T-helper 2 cell (primary cell): ENCODE measurements around the gene KCNC1.

Source experiments
- DNase-seq, 5 experiments: peaks; one replicate each; pipeline versions ENCODE4 v3.0.0 to v3.0.0-alpha.2; 2012 to 2022
- total RNA-seq, 2 donors: gene quantifications; one replicate each; lab custom pipeline; 2026; lab: John Stamatoyannopoulos, UW

Gene KCNC1
- total RNA-seq = 0 to 0.07 reads per million in 2 donors

- no peak for DNase-seq
These were observed at the start of gene KCNC1 for GRCh38 chr11:17734418-17734911. KCNC1 (plus strand) TSS chr11:17734781; CDS start chr11:17736003, 1,222 bp downstream.

GRCh38 chr11:17686231-17686980 lies 48.2 kb upstream of the KCNC1 start:
- DNase-seq = no peak

DNA sequence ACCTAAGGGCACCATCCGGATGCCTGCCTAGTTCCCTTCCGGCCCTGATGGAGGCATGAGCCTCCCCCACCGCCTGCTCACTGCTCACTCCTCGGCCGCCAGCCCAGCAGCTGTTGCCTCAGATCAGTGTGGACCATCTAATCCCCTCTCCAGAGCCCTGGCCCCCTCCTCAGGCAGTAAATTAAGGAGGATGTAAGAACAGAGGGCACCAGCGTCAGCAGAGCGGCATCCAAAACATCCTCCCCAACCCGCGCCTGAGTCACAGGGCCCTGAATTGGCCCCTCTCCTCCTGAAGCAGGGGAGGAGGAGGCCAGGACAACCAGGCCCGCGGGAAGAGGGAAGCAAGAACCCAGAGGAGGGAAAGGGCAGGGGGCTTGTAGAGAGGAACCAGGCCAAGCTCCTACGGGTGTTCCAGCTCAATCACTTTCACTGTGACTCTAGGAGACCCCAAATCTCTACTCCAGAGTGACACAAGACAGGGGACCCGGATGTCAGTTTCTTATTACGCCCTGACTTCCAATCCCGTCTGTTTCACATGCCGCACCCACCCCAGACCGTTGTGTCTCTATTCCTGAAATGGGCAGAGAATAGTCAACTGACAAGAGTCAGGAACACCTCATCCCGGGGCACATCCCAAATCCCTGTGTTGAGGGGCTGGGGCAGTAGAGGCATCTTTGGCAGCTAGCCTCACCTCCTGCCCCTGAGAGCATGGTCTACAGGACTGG lies 46.5 kb upstream of the KCNC1 start:
- no peak for DNase-seq

- no peak for DNase-seq
These were observed 43.0 kb upstream of the KCNC1 start for GRCh38 chr11:17691550-17691949.

DNA sequence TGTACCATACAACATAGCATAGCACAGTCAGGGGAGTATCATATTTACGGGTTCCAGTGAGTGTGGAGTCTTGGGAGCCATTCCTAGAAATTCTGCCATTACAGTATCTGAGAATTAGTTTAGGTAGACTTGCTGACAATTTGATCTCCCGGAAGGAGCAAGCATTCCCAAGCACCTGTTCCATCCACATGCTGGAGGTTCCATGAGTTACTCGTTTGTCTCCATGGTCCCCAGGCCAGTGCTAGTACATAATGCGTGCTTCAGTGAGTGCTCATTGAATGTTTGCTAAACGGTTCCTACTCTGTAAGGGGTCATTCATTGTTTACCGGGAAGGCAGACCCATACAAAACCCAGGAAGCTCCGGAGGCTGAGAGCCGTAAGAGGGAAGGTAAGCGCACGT lies 42.6 kb upstream of the KCNC1 start:
- DNase-seq = no peak

GRCh38 chr11:17692931-17693330 lies 41.6 kb upstream of the KCNC1 start:
- no peak for DNase-seq

DNA sequence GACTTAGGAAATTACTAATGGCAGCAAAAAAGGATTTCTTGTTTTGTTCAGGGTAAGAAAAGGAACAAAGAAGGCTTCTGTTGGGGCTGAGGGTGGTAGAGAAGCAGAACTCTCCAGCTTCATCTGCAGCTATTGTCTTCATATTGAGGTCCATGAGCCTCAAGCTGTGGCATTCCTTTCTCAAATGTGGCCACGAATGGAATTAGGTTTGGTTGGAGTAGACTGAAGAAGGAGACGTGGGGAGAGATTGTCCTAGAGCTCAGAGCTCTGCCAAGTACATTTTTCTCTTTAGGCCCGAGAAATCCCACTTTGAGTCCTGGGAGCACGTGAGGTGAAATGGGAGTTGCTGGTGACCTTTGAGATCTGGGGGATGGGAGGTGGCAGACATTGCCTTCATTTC lies 41.0 kb upstream of the KCNC1 start:
- DNase-seq = no peak

GRCh38 chr11:17694494-17695110 lies 40.0 kb upstream of the KCNC1 start:
- DNase-seq = no peak

- no peak for DNase-seq
These were observed 38.8 kb upstream of the KCNC1 start for GRCh38 chr11:17695454-17696441.

DNA sequence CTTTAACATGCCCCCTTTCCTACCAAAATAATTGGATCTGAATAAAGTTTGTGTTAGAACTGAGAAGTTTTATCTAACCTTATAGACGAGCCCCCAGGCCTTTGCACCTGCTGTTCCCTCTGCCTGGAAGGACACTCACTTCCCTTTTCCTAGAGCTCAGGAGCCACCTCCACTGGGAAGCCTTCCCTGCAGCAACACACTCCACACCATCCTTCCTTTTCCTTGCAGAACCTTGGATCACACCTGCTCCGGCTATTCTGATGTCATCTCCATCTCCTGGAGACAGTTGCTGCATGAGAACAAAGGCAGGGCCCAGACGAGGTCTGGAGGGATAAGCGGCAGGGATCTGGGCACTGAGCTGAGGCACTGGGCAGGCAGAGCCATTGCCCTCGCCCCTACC lies 37.8 kb upstream of the KCNC1 start:
- no peak for DNase-seq

GRCh38 chr11:17697175-17697949 lies 37.2 kb upstream of the KCNC1 start:
- no peak for DNase-seq

DNA sequence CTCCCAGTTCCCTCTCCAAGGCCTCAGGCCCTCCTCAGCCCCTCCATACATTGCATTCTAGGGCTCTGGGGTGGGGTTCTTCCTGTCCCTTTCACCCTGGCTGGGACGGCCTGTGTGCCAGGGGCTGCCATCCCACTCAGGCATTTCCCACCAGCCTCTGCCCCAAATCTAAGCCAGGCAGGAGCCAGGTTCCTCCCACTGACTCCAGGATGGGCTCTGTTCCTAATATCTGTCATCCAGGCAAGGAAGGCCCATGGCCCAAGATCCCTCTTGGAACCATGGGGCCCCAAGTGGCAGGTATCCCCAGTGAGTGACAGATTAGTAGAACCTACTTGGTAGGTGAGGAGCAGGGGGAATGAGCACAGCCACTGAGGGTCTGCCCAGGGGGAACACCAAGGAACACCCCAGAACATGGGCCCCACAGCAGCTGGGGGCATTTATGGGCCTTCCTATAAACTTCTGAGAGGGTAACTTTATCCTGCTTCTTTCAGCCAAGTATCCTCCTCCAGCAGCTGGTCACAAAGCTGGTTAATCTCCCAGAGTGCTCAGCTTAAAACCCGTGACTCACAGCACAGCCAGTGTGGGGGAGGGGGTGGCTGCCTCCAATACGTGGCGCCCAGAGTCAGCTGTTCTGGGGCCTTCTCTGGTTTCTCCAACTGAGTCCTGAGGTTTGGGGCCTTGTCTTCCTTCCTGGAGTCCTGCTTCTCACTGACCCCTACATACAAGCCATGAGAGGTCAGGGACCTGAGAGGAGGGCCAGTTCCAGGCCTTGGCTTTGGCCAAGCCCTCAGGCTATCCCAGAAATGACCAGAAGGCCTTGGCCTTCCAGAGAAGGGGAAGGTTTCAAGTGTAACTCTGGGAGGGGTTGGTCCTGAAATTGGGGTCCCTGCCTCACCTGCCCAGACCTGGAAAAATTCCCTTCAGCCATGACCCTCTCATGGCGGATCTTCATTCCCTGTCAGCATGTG lies 35.1 kb upstream of the KCNC1 start:
- DNase-seq = no peak

- DNase-seq = no peak
These were observed 33.6 kb upstream of the KCNC1 start for GRCh38 chr11:17700991-17701390.

DNA sequence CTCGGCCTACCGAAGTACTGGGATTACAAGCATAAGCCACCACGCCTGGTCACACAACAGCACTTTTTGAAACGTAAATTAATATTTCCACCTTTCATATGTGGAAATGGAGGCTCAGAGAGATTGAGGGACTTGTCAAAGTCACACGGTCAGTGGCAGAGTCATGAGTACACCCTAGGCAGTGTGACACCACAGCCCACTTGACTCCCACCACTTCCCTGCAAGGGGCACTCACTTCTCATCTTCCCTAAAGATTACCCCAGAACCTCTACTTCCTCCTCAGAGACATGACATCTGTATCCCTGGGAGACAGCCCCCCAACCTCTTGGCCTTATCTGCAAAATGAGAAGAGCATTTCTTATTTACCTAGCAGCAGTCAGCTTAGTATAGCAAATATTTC lies 31.7 kb upstream of the KCNC1 start:
- DNase-seq = no peak

DNA sequence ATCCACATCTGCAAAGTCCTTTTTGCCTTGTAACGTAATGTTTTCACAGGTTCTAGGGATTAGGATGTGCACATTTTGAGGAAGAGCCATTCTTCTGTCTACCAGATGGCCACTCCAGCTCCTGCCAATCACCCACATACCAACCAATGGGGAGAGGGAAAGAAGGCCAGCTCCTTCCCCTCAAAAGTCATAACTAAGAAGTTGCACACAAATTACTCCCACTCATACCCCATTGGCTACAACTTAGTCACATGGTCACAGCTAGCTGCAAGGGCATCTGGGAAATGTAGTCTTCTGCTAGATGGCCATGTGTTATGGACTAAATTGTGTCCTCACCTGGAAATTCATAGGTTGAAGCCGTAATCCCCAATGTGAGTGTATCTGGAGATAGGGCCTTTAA lies 30.6 kb upstream of the KCNC1 start:
- peak in 1 of 5 experiments; percentile 10 for DNase-seq

- no peak for DNase-seq
These were observed 26.8 kb upstream of the KCNC1 start for GRCh38 chr11:17707830-17708229.

DNA sequence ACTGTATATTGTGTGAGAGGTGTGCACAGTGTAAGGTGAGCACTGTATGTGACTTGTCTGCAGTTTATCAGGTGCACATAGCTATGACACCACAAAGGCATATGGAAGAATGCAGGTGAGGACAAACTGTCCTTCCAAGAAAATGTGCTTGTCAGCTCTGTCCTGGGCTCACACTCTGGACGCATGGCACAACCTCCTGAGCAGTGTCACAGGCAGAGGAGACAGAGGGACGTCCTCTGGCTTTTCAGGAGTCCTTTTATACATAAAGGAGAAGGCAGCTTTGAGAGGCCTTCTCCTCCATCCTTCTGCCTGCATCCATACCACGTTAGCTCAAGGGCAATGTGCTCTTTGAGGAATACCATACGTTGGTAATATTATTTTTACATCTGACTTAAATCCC lies 22.7 kb upstream of the KCNC1 start:
- DNase-seq = no peak

GRCh38 chr11:17713851-17714250 lies 20.7 kb upstream of the KCNC1 start:
- DNase-seq = no peak

DNA sequence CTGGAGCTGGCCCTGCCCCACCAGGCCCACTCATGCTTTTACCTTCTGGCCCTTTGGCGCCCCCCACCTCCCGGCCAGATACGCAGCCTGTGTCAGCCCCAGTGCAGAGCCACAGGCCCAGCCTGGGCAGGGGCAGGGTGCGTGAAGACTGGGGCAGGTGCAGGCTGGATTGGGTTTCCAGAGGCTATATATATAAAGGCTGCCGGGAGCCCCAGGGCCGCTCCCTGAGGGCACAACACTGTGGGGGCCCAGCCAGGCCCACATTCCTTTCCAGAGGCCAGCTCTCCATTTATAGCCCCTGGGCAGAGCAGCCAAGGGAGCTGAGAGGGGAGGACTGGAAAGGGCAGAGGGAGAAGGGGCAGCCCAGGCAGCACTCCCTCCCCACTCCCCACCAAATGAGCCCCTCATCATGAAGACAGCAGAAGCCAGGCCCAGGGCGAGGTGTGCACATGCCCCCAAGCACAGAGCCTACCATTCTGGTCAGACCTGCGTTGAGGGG lies 20.2 kb upstream of the KCNC1 start:
- no peak for DNase-seq

GRCh38 chr11:17714870-17715269 lies 19.7 kb upstream of the KCNC1 start:
- DNase-seq = no peak
